ENCODE results near the gene MBL2.

The MBL2 gene

GRCh38 chr10:52770904-52771303, 1.7 kb downstream of the MBL2 start:
- Histone ChIP-seq H3K36me3 (ENCODE audit: low read depth) (no peaks in the 10 kb centered on the region), H3K9me3 (ENCODE audit: severe bottlenecking) (no peaks in the 10 kb centered on the region), H3K27ac (ENCODE audit: poor library complexity, severe bottlenecking) (no peak overlapping the region), H3K4me1 (ENCODE audit: insufficient read depth, poor library complexity, severe bottlenecking) (no peaks in the 10 kb centered on the region), H3K4me3 (ENCODE audit: severe bottlenecking) (no peak overlapping the region), H3K27me3 (ENCODE audit: insufficient read depth, poor library complexity, severe bottlenecking) (no peaks in the 10 kb centered on the region)
- DNase-seq (ENCODE audit: low spot score) (no peak), ATAC-seq (ENCODE audit: low read depth) (no peak)
- TF ChIP-seq CTCF (IDR thresholded peaks at IDR 0.05; ENCODE audit: poor library complexity, severe bottlenecking), result no peak

GRCh38 chr10:52769966-52770365, 2.6 kb downstream of the MBL2 start:
- Histone ChIP-seq H3K4me3 (ENCODE audit: severe bottlenecking) (no peak overlapping the region), H3K36me3 (ENCODE audit: low read depth) (no peaks in the 10 kb centered on the region), H3K27ac (ENCODE audit: poor library complexity, severe bottlenecking) (no peak overlapping the region), H3K9me3 (ENCODE audit: severe bottlenecking) (no peaks in the 10 kb centered on the region), H3K4me1 (ENCODE audit: insufficient read depth, poor library complexity, severe bottlenecking) (no peaks in the 10 kb centered on the region), H3K27me3 (ENCODE audit: insufficient read depth, poor library complexity, severe bottlenecking) (no peaks in the 10 kb centered on the region)
- DNase-seq (ENCODE audit: low spot score), result no peak
- no peak for ATAC-seq (ENCODE audit: low read depth)
- TF ChIP-seq CTCF (IDR thresholded peaks at IDR 0.05; ENCODE audit: poor library complexity, severe bottlenecking), result no peak

GRCh38 chr10:52768001-52768532, 4.5 kb downstream of the MBL2 start:
- ATAC-seq (ENCODE audit: low read depth) (no peak), DNase-seq (ENCODE audit: low spot score) (no peak)
- H3K36me3 ChIP-seq (ENCODE audit: low read depth), result no peaks in the 10 kb centered on the region
- H3K4me1 ChIP-seq (ENCODE audit: insufficient read depth, poor library complexity, severe bottlenecking), result no peaks in the 10 kb centered on the region
- no peaks in the 10 kb centered on the region for H3K27me3 ChIP-seq (ENCODE audit: insufficient read depth, poor library complexity, severe bottlenecking)
- H3K4me3 ChIP-seq (ENCODE audit: severe bottlenecking), result no peak overlapping the region
- no peak overlapping the region for H3K27ac ChIP-seq (ENCODE audit: poor library complexity, severe bottlenecking)
- H3K9me3 ChIP-seq (ENCODE audit: severe bottlenecking), result no peaks in the 10 kb centered on the region
- no peak for TF ChIP-seq CTCF (IDR thresholded peaks at IDR 0.05; ENCODE audit: poor library complexity, severe bottlenecking)

- H3K36me3 ChIP-seq (ENCODE audit: low read depth), result no peaks in the 10 kb centered on the region
- no peaks in the 10 kb centered on the region for H3K4me1 ChIP-seq (ENCODE audit: insufficient read depth, poor library complexity, severe bottlenecking)
- no peak for DNase-seq (ENCODE audit: low spot score)
- no peaks in the 10 kb centered on the region for H3K27me3 ChIP-seq (ENCODE audit: insufficient read depth, poor library complexity, severe bottlenecking)
- TF ChIP-seq CTCF (IDR thresholded peaks at IDR 0.05; ENCODE audit: poor library complexity, severe bottlenecking), result no peak
- no peak for ATAC-seq (ENCODE audit: low read depth)
- H3K27ac ChIP-seq (ENCODE audit: poor library complexity, severe bottlenecking), result no peak overlapping the region
- H3K9me3 ChIP-seq (ENCODE audit: severe bottlenecking), result no peaks in the 10 kb centered on the region
- no peak overlapping the region for H3K4me3 ChIP-seq (ENCODE audit: severe bottlenecking)
Measured at GRCh38 chr10:52762088-52762487, 10.5 kb downstream of the MBL2 start.

GRCh38 chr10:52759154-52759553, 13.4 kb downstream of the MBL2 start:
- Histone ChIP-seq H3K4me1 (ENCODE audit: insufficient read depth, poor library complexity, severe bottlenecking) (no peaks in the 10 kb centered on the region), H3K9me3 (ENCODE audit: severe bottlenecking) (no peaks in the 10 kb centered on the region), H3K4me3 (ENCODE audit: severe bottlenecking) (no peak overlapping the region), H3K27ac (ENCODE audit: poor library complexity, severe bottlenecking) (no peak overlapping the region), H3K27me3 (ENCODE audit: insufficient read depth, poor library complexity, severe bottlenecking) (no peaks in the 10 kb centered on the region), H3K36me3 (ENCODE audit: low read depth) (no peaks in the 10 kb centered on the region)
- no peak for ATAC-seq (ENCODE audit: low read depth)
- DNase-seq (ENCODE audit: low spot score), result no peak
- no peak for TF ChIP-seq CTCF (IDR thresholded peaks at IDR 0.05; ENCODE audit: poor library complexity, severe bottlenecking)
